GM19455 (cell line): ENCODE measurements around the gene HS6ST3.
"Not testable (repeated sequence)": the region's sequence is repeated elsewhere in the genome, so short reads cannot be mapped to it uniquely, and the experiment has no call there.

Source experiments
- ATAC-seq: cut with Tn5 transposase; IDR thresholded peaks from one replicate; pipeline ENCODE4 v1.9.1; 2021; ENCODE audit not compliant: unreplicated experiment

The HS6ST3 gene

GRCh38 chr13:96710166-96710862 is 620.4 kb downstream of the HS6ST3 start:
- no peak for ATAC-seq

DNA sequence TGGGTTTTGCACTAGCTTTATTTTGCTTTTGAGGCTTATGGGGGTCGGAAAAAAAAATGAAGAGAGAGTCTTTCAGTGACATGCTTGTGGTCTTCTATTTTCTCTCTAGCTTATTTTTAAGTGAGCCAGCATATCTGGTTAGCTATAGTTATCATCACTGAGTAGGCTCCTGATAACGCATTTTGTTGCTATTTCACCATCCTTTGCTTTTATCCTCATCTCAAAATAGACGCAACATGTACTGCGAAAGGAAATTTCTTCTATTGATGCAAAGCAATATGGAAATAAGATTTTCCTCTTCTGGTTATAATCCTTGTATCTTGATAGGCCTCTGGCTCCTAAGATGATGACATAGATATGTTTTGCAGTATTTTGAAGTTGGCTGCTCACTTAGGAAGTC is 630.5 kb downstream of the HS6ST3 start:
- ATAC-seq: no peak

DNA sequence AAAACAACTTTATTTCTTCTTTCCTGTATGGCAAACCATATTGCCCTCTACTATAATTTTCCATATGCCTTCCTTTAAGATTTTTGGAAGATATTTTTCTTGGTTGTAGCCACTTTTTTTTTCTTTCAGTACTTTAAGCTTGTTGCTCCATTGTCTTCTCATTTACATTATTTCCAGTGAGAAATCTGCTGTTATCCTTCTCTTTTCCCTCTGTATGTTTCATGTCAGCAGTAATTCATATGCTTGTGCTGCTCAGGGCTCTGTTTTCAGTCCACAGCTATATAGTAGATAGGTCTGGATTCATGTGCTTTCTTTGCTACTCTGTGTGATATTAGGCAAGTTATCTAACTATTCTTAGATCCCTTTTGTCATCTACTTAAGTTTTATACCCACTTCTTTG is 636.7 kb downstream of the HS6ST3 start:
- ATAC-seq: no peak

DNA sequence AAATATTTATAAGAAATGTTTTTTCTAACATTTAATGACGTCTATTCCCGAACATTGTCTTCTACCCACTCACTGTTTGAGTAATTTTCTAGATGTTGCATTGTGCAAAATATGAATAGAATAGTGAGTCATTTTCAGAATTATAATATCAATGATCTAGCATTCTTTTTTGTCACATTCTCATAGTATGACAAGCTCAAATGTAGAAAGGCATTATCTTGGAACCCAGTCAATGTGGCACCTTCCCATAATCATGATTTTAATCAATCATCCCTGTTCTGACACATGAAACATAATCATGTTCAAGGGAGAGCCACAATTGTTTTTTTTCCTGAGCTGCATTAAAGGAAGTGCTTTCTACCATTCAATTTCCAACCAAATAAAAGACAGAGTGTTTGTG is 638.6 kb downstream of the HS6ST3 start:
- no peak for ATAC-seq

GRCh38 chr13:96730676-96731075 is 640.8 kb downstream of the HS6ST3 start:
- ATAC-seq: no peak

GRCh38 chr13:96734499-96734898 is 644.6 kb downstream of the HS6ST3 start:
- no peak for ATAC-seq

DNA sequence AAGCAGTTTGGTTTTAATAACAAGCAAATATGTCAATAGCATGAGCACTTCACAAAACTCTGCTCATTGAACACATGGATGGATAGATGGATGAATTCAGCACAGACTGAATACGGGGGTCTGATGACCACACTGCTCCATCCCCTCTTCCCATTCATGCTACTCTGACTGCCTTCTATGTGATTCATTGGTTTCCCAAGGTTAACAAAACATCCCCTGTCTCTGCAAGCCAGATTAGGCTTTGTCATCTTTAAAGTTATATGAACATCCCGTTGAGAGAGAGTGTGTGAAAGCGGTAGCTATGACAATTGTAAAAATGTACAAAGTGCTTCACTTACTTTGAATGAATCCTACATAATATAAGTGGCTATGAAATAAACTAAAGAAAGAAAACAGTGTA is 651.9 kb downstream of the HS6ST3 start:
- ATAC-seq: no peak

- ATAC-seq: no peak
These were observed 653.6 kb downstream of the HS6ST3 start for GRCh38 chr13:96743296-96744089.

DNA sequence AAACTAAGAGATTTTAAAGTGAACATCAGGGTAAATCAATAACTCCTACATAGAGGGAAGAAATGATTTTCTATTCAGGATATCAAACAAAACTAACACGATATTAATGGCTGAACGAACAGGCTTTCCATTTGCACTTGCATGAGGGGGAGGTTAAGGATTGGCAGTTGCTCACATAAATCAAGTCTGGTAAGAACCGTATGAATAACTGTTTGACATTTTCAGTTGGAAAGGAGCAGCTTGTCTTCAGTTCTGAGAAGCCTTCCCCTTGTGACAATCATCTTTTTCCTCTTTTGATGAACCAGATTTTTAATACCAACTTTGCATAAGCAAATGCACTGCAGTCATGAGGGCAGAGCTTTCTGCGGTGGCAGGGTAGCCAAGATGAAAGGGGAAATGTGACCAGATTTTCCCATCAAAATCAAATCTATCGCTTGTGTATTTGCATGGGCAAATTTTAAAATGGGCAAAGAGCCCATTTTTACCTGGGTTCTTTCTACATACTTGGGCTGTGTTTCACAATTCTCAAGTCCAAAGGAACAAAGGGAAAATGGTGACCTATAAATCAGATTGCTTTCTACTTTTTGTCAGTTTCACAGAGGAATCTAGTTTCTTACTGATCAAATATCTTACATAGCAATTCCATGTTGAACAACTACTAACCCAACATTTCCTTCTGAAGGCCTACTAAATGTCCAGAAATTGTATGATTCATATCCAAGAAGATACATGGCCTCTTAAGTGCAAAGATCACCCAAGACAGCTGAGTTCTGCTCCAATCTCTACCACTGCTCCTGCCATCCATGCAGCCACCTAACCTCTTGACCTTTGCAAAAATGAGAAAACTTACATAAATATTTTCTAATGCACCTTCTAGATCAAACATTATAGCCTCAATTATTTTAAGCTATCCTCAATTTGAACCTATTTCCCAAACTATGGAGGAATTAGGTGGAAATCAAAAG is 654.7 kb downstream of the HS6ST3 start:
- ATAC-seq: no peak

DNA sequence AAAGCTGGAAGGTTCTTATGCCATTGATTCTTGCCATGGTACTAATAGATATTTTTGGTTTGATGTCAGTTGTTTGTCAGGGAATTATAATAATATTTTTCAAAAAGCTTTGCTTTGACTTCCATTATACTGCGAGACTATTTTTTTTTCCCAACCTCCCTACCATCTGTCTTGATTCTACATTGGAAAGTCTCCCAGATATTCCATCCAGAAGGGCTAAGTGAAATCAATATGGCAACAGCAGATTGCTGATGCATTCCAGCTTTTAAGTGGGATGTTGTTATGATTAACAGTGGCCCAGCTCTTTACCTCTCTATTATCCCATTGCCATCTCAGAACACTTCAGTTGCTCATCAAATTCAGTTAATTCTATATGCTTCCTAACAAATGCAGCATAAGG is 657.0 kb downstream of the HS6ST3 start:
- ATAC-seq: no peak

DNA sequence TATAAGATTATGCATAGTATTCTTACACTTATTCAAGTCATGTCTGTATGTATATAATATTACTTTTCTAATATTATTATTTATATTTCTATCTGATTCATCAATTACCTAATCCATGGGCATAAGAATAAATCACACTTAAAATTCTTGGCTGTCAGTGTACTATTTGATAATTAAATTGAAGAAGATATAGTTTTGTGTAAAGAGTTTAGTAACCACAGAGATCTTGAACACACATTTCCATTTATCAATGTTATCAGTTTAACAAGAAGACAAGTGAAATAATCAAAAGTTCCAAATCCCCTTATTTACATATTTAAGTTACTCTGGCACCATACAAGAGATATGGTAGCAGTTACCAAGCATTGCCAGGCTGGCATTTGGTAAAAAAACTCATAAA is 659.9 kb downstream of the HS6ST3 start:
- ATAC-seq: no peak

GRCh38 chr13:96751089-96751488 is 661.2 kb downstream of the HS6ST3 start:
- ATAC-seq: no peak

DNA sequence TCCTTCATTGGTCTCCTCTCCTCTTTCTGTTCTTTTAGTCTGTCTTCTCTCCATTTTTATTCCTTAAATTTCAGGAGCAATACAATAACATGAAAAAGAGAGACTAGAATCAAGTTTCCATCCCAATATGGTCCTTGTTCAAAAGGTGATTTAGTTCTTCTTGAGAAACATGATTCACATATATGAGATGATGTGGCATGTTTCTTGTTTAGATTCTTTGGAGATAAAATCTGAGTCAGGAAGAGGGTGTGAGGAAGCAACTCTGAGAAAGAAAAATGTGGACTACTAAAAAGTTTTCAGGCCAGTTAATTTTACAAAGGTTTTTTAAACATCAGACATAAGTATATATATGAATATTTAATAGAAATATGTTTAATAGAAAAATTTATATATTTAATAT is 673.0 kb downstream of the HS6ST3 start:
- ATAC-seq: no peak

DNA sequence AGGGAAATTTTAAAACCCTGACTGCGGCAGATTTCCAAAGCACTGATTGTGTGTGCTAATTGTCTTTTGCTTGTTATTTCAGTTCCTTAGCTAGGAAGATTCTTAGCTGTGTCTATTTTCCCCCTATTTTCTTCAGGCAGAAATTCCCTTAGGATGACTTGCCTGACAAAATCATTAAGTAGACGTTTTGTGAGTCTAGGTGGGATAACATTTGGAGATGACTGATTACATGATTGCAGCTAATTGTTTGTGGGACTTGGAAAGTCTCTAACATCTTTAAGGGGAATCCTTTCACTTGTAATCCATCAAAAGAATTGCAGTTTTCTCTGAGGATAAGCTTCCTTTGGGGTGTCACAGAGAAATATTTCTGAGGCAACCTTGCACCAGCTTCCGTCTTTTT is 676.4 kb downstream of the HS6ST3 start:
- ATAC-seq: no peak

GRCh38 chr13:96768524-96768923 is 678.6 kb downstream of the HS6ST3 start:
- ATAC-seq: no peak

- ATAC-seq: no peak
These were observed 680.0 kb downstream of the HS6ST3 start for GRCh38 chr13:96769874-96770273.

- ATAC-seq: peak; percentile 80
These were observed 681.8 kb downstream of the HS6ST3 start for GRCh38 chr13:96771486-96772367.

GRCh38 chr13:96772426-96772825 is 682.5 kb downstream of the HS6ST3 start:
- ATAC-seq: no peak

GRCh38 chr13:96778302-96778701 is 688.4 kb downstream of the HS6ST3 start:
- ATAC-seq: not testable (repeated sequence)

GRCh38 chr13:96779691-96780090 is 689.8 kb downstream of the HS6ST3 start:
- ATAC-seq: no peak
